MM.1S (cell line): Measurements from ENCODE around the gene ENHO.

Experiments used
- DNase-seq: peaks from one replicate; pipeline ENCODE4 v3.0.0-alpha.2; 2015
- H2AFZ ChIP-seq: fragments of 300-600 bp; sonication (generic); 2 replicates; pipeline ENCODE4 v1.6.0; 2016; ENCODE audit warnings: antibody characterized with exemption, low read length
- H3F3A ChIP-seq: fragments of 300-600 bp; sonication (generic); 2 replicates; pipeline ENCODE4 v1.6.1; 2016; ENCODE audit warnings: mild to moderate bottlenecking, antibody characterized with exemption, low read length, moderate library complexity, mixed read lengths; ENCODE audit not compliant: insufficient read depth
- H3K27ac ChIP-seq: fragments of 300-600 bp; sonication (generic); 2 replicates; pipeline ENCODE4 v1.5.1; 2016; ENCODE audit warnings: mild to moderate bottlenecking, low read length
- H3K27me3 ChIP-seq: fragments of 300-600 bp; sonication (generic); replicated peaks from 2 replicates; pipeline ENCODE4 v1.6.0; 2016; ENCODE audit warnings: low read length; ENCODE audit not compliant: insufficient read depth
- H3K36me3 ChIP-seq: fragments of 300-600 bp; sonication (generic); replicated peaks from 2 replicates; pipeline ENCODE4 v1.6.1; 2016; ENCODE audit warnings: mild to moderate bottlenecking, low read length, mixed read lengths; ENCODE audit not compliant: insufficient read depth
- H3K4me1 ChIP-seq: fragments of 300-600 bp; sonication (generic); 2 replicates; pipeline ENCODE4 v1.6.1; 2016; ENCODE audit warnings: low read length, mixed read lengths
- H3K4me2 ChIP-seq: fragments of 300-600 bp; sonication (generic); 2 replicates; pipeline ENCODE4 v1.6.0; 2016; ENCODE audit warnings: low read depth, low read length
- H3K4me3 ChIP-seq: fragments of 300-600 bp; sonication (generic); 2 replicates; pipeline ENCODE4 v1.5.1; 2016; ENCODE audit warnings: low read length, mixed read lengths
- H3K79me2 ChIP-seq: fragments of 300-600 bp; sonication (generic); 2 replicates; pipeline ENCODE4 v1.6.1; 2016; ENCODE audit warnings: mixed run types, low read length, mixed read lengths
- H3K9ac ChIP-seq: fragments of 300-600 bp; sonication (generic); 2 replicates; pipeline ENCODE4 v1.6.1; 2016; ENCODE audit warnings: low read length, mixed read lengths
- H3K9me2 ChIP-seq: fragments of 300-600 bp; sonication (generic); replicated peaks from 2 replicates; pipeline ENCODE4 v1.6.1; 2016; ENCODE audit warnings: mild to moderate bottlenecking, low read length, mixed read lengths; ENCODE audit not compliant: insufficient read depth
- H3K9me3 ChIP-seq: fragments of 300-600 bp; sonication (generic); replicated peaks from 2 replicates; pipeline ENCODE4 v1.6.1; 2016; ENCODE audit warnings: mild to moderate bottlenecking, low read length, mixed read lengths; ENCODE audit not compliant: insufficient read depth
- H4K20me1 ChIP-seq: fragments of 300-600 bp; sonication (generic); 2 replicates; pipeline ENCODE4 v1.6.1; 2016; ENCODE audit warnings: mild to moderate bottlenecking, low read length, moderate library complexity, mixed read lengths; ENCODE audit not compliant: insufficient read depth
- CTCF ChIP-seq: fragments of 300-600 bp; sonication (generic); IDR thresholded peaks from 2 replicates; pipeline ENCODE4 v1.5.1; 2016; ENCODE audit warnings: antibody characterized with exemption, low read length, mixed read lengths
- EZH2 ChIP-seq: fragments of 300-600 bp; sonication (generic); optimal IDR thresholded peaks from 2 replicates; pipeline ENCODE3; 2017; ENCODE audit warnings: low read depth, mild to moderate bottlenecking, antibody characterized with exemption, low read length, mixed read lengths
- EZH2phosphoT487 ChIP-seq: fragments of 300-600 bp; sonication (generic); IDR thresholded peaks from 2 replicates; pipeline ENCODE4 v1.6.1; 2018; ENCODE audit warnings: antibody characterized with exemption, low read length

ENHO gene

GRCh38 chr9:34546102-34546833, 23.5 kb upstream of the ENHO start:
- Histone ChIP-seq H3K27me3 (peaks cover 22% of the 10 kb centered on the region), H3K79me2 (no peaks in the 10 kb centered on the region), H3K4me3 (no peak overlapping the region), H3K9ac (no peak overlapping the region), H3K4me1 (no peaks in the 10 kb centered on the region), H3F3A (no peaks in the 10 kb centered on the region), H3K36me3 (no peaks in the 10 kb centered on the region), H2AFZ (no peak overlapping the region), H3K9me2 (no peaks in the 10 kb centered on the region), H3K4me2 (no peak overlapping the region), H3K27ac (no peak overlapping the region), H3K9me3 (no peaks in the 10 kb centered on the region), H4K20me1 (no peaks in the 10 kb centered on the region)
- TF ChIP-seq EZH2phosphoT487, result no peak
- no peak for TF ChIP-seq CTCF
- no peak for TF ChIP-seq EZH2
- no peak for DNase-seq

GRCh38 chr9:34545497-34545896, 22.7 kb upstream of the ENHO start:
- peaks cover 16% of the 10 kb centered on the region for H3K27me3 ChIP-seq
- H3K4me1 ChIP-seq, result no peaks in the 10 kb centered on the region
- H3K36me3 ChIP-seq, result no peaks in the 10 kb centered on the region
- H3K4me3 ChIP-seq, result no peak overlapping the region
- TF ChIP-seq EZH2 (no peak), CTCF (no peak), EZH2phosphoT487 (no peak)
- H3K79me2 ChIP-seq, result no peaks in the 10 kb centered on the region
- no peak overlapping the region for H3K27ac ChIP-seq
- no peak for DNase-seq
- no peak overlapping the region for H2AFZ ChIP-seq
- no peaks in the 10 kb centered on the region for H4K20me1 ChIP-seq
- no peaks in the 10 kb centered on the region for H3F3A ChIP-seq
- H3K9me3 ChIP-seq, result no peaks in the 10 kb centered on the region
- H3K4me2 ChIP-seq, result no peak overlapping the region
- no peaks in the 10 kb centered on the region for H3K9me2 ChIP-seq
- no peak overlapping the region for H3K9ac ChIP-seq

- Histone ChIP-seq H3K27me3 (peaks cover 11% of the 10 kb centered on the region; the same call in 1 of the 2 replicates), H3K9me3 (no peaks in the 10 kb centered on the region), H4K20me1 (no peaks in the 10 kb centered on the region), H3K4me1 (no peaks in the 10 kb centered on the region), H3K79me2 (no peaks in the 10 kb centered on the region), H3K4me3 (no peak overlapping the region), H3K27ac (no peak overlapping the region), H3K9ac (no peak overlapping the region), H3K36me3 (no peaks in the 10 kb centered on the region), H3K4me2 (no peak overlapping the region), H2AFZ (no peak overlapping the region), H3F3A (no peaks in the 10 kb centered on the region), H3K9me2 (no peaks in the 10 kb centered on the region)
- no peak for DNase-seq
- TF ChIP-seq EZH2, result no peak
- no peak for TF ChIP-seq CTCF
Observed at GRCh38 chr9:34544035-34544434, 21.2 kb upstream of the ENHO start.
